Parathyroid adenoma (tissue), 2 donors: ENCODE data around the gene TEX12.

Source experiments
- H2AFZ ChIP-seq: fragments of 300-600 bp; sonication (generic); one replicate; pipeline ENCODE4 v1.7.0; 2017; ENCODE audit warnings: antibody characterized with exemption, mild to moderate bottlenecking
- H3K27ac ChIP-seq: fragments of 300-600 bp; sonication (generic); one replicate; pipeline ENCODE4 v1.7.0; 2017
- H3K27me3 ChIP-seq: fragments of 300-600 bp; sonication (generic); one replicate; pipeline ENCODE4 v1.7.0; 2017; ENCODE audit warnings: low read length; ENCODE audit not compliant: control insufficient read depth, insufficient read depth
- H3K36me3 ChIP-seq: fragments of 300-600 bp; sonication (generic); one replicate; pipeline ENCODE4 v1.7.0; 2017; ENCODE audit warnings: low read length; ENCODE audit not compliant: control insufficient read depth, insufficient read depth
- H3K4me1 ChIP-seq: fragments of 300-600 bp; sonication (generic); one replicate; pipeline ENCODE4 v1.7.0; 2017; ENCODE audit warnings: control low read depth
- H3K4me2 ChIP-seq: fragments of 300-600 bp; sonication (generic); one replicate; pipeline ENCODE4 v1.7.0; 2017; ENCODE audit warnings: low read length
- H3K4me3 ChIP-seq: fragments of 300-600 bp; sonication (generic); one replicate; pipeline ENCODE4 v1.7.0; 2017; ENCODE audit warnings: low read depth, low read length
- H3K79me2 ChIP-seq: fragments of 300-600 bp; sonication (generic); one replicate; pipeline ENCODE4 v1.7.0; 2017; ENCODE audit warnings: control low read depth
- H3K9ac ChIP-seq: fragments of 300-600 bp; sonication (generic); one replicate; pipeline ENCODE4 v1.7.0; 2017; ENCODE audit warnings: mild to moderate bottlenecking
- H3K9me3 ChIP-seq: fragments of 300-600 bp; sonication (generic); one replicate; pipeline ENCODE4 v1.7.0; 2017; ENCODE audit warnings: low read length; ENCODE audit not compliant: control insufficient read depth
- TF ChIP-seq, protein P1 (sequence below): fragments of 300-600 bp; sonication (generic); IDR thresholded peaks from one replicate; pipeline ENCODE4 v1.7.0; 2017; ENCODE audit warnings: antibody characterized with exemption, mild to moderate bottlenecking
- donor health status: primary hyperparathyroidism.

The TEX12 gene

DNA sequence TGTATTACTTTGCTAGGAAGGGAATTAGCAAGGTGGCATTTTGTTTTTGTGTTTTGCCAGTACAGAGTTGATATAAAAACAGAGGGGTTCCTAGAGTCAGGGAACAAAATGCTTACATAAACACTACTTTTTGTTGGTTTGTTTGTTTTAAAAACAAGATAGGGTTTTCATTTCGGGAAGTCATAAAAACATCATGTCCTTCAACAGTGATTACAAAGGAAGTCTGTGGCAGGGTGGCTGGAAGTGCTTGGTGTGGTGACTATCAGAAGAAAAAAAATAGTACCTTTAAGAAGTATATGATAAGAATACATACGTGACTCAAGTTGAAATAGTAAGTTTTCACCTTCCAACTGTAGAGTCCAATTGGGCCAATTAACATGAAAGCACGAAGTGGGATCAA, 2.1 kb upstream of the TEX12 start:
- Histone ChIP-seq H3K27ac (no peak overlapping the region), H3K9ac (no peak overlapping the region), H3K79me2 (no peaks in the 10 kb centered on the region), H3K9me3 (no peaks in the 10 kb centered on the region), H3K4me1 (no peaks in the 10 kb centered on the region), H3K27me3 (no peaks in the 10 kb centered on the region), H3K36me3 (no peaks in the 10 kb centered on the region), H3K4me3 (no peak overlapping the region), H3K4me2 (no peak overlapping the region), H2AFZ (no peak overlapping the region)
- TF ChIP-seq, protein P1, sequence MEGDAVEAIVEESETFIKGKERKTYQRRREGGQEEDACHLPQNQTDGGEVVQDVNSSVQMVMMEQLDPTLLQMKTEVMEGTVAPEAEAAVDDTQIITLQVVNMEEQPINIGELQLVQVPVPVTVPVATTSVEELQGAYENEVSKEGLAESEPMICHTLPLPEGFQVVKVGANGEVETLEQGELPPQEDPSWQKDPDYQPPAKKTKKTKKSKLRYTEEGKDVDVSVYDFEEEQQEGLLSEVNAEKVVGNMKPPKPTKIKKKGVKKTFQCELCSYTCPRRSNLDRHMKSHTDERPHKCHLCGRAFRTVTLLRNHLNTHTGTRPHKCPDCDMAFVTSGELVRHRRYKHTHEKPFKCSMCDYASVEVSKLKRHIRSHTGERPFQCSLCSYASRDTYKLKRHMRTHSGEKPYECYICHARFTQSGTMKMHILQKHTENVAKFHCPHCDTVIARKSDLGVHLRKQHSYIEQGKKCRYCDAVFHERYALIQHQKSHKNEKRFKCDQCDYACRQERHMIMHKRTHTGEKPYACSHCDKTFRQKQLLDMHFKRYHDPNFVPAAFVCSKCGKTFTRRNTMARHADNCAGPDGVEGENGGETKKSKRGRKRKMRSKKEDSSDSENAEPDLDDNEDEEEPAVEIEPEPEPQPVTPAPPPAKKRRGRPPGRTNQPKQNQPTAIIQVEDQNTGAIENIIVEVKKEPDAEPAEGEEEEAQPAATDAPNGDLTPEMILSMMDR, result no peak

DNA sequence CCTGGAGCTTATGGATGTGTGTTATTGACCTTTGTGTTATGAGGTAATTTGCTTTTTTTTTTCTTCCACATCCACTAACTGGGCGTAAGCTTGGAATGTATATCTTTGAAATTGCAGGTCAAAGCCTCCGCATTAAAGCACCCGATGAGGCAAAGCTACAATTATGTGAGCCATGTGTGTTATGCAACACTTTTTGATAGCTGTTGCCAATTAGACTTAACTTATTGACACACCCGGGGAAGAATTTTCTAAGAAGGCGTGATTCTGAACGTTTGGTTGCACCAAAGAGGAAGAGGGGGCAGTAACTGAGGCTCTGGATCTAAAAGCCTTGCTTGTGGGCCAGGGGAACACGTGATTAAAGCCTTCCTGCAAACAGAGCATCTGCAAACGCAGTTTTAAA, 610 bp upstream of the TEX12 start:
- Histone ChIP-seq H3K9me3 (no peaks in the 10 kb centered on the region), H2AFZ (no peak overlapping the region), H3K79me2 (no peaks in the 10 kb centered on the region), H3K4me1 (no peaks in the 10 kb centered on the region), H3K4me2 (no peak overlapping the region), H3K27ac (no peak overlapping the region), H3K27me3 (no peaks in the 10 kb centered on the region), H3K9ac (no peak overlapping the region), H3K36me3 (no peaks in the 10 kb centered on the region), H3K4me3 (no peak overlapping the region)
- TF ChIP-seq, protein P1, result no peak

DNA sequence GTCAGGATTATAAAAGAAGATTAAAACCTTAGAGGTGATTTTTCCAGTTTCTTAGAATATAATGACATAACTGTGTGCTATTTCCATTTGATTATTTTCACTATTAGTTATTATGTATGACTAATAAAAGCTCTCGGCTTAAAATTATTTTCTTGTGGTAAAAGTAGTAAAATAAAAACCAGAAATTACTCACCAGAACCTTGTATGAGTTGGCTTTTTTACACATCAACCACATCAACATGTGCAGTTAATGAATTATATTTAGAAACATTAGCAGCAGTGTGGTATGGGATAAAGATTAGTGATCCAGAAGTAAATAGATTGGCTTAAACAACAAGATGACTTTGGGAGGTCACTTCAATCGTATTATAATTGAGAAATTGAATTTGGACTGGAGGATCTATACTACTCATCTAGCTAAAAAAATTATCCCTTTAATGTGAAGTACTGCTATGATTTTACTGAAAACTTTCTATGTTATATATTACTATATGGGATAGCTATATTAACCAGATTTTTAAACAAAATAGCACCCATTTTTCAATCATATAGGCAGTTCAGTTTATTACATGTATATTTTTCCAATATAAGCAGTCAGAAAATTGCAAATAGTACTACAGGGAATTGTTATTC, 5.3 kb downstream of the TEX12 start:
- Histone ChIP-seq H3K27me3 (no peaks in the 10 kb centered on the region), H3K4me1 (no peaks in the 10 kb centered on the region), H3K4me2 (no peak overlapping the region), H3K9ac (no peak overlapping the region), H2AFZ (no peak overlapping the region), H3K9me3 (no peaks in the 10 kb centered on the region), H3K36me3 (no peaks in the 10 kb centered on the region), H3K79me2 (no peaks in the 10 kb centered on the region), H3K27ac (no peak overlapping the region), H3K4me3 (no peak overlapping the region)
- TF ChIP-seq, protein P1, result no peak

DNA sequence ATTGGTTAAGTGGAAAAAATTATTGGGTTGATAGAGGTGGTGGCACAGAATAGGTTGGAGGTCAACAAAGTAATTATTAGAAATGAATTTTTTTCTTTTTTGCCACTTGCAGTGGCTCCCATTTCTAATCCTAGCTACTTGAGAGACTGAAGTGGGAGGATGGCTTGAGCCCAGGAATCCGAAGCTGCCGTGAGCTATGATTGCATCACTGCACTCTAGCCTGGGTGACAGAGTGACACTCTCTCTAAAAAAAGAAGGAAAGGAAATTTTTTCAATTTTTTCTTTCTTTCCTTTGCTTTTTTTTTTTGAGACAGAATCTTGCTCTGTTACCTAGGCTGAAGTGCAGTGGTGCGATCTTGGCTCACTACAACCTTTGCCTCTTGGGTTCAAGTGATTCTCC, 6.0 kb downstream of the TEX12 start:
- no peaks in the 10 kb centered on the region for H3K79me2 ChIP-seq
- H3K27me3 ChIP-seq, result no peaks in the 10 kb centered on the region
- no peak overlapping the region for H3K9ac ChIP-seq
- H3K27ac ChIP-seq, result no peak overlapping the region
- no peak overlapping the region for H3K4me3 ChIP-seq
- H3K36me3 ChIP-seq, result no peaks in the 10 kb centered on the region
- no peak overlapping the region for H2AFZ ChIP-seq
- H3K9me3 ChIP-seq, result no peaks in the 10 kb centered on the region
- TF ChIP-seq, protein P1, result no peak
- H3K4me1 ChIP-seq, result no peaks in the 10 kb centered on the region
- H3K4me2 ChIP-seq, result no peak overlapping the region
